Cardiac fibroblast (primary cell): ENCODE results near the gene SLC25A27.
"Not testable (repeated sequence)": the region's sequence is repeated elsewhere in the genome, so short reads cannot be mapped to it uniquely, and the experiment has no call there.

Experiments used
- DNase-seq, 2 donors: peaks; one replicate each; pipeline versions ENCODE4 v3.0.0 to v3.0.0-alpha.2; 2010; ENCODE audit warnings: low read depth in 2 of 2
- H3K4me3 ChIP-seq, 2 donors: replicated peaks in 1 of 2; 1 replicate in 1 of 2; 2 replicates in 1 of 2; pipeline ENCODE4 v1.5.1; 2011; ENCODE audit warnings: low read depth in 2 of 2, low read length in 2 of 2, mild to moderate bottlenecking in 2 of 2, moderate library complexity in 1 of 2
- CTCF ChIP-seq: IDR thresholded peaks from one replicate; pipeline ENCODE4 v1.5.1; 2011; ENCODE audit warnings: low read depth, mild to moderate bottlenecking, low read length, inconsistent platforms

SLC25A27 gene

GRCh38 chr6:46637145-46637544 is 15.6 kb upstream of the SLC25A27 start:
- no peak for TF ChIP-seq CTCF
- H3K4me3 ChIP-seq = no peak overlapping the region
- DNase-seq = peak; percentile 40 to 76

GRCh38 chr6:46637933-46638332 is 14.8 kb upstream of the SLC25A27 start:
- TF ChIP-seq CTCF = no peak
- no peak for DNase-seq
- H3K4me3 ChIP-seq = no peak overlapping the region

GRCh38 chr6:46638650-46639049 is 14.1 kb upstream of the SLC25A27 start:
- DNase-seq = no peak
- TF ChIP-seq CTCF = no peak
- H3K4me3 ChIP-seq = no peak overlapping the region

- no peak for TF ChIP-seq CTCF
- no peak for DNase-seq
- no peak overlapping the region for H3K4me3 ChIP-seq
These were observed 9.6 kb upstream of the SLC25A27 start for GRCh38 chr6:46642928-46643751.

- DNase-seq = no peak
- no peak for TF ChIP-seq CTCF
- H3K4me3 ChIP-seq = no peak overlapping the region
These were observed 7.5 kb upstream of the SLC25A27 start for GRCh38 chr6:46645265-46645664.

- H3K4me3 ChIP-seq, DNase-seq: not testable (repeated sequence)
These were observed 4.7 kb upstream of the SLC25A27 start for GRCh38 chr6:46648108-46648507.

- no peak overlapping the region for H3K4me3 ChIP-seq
- no peak for DNase-seq
- no peak for TF ChIP-seq CTCF
These were observed 3.8 kb upstream of the SLC25A27 start for GRCh38 chr6:46648869-46649492.
